HG03175 (cell line): ENCODE results near the gene PKP4.
"Not testable (repeated sequence)": the region's sequence is repeated elsewhere in the genome, so short reads cannot be mapped to it uniquely, and the experiment has no call there.

Experiments used
- ATAC-seq: cut with Tn5 transposase; IDR thresholded peaks from one replicate; pipeline ENCODE4 v1.9.1; 2021; ENCODE audit warnings: mild to moderate bottlenecking, moderate library complexity; ENCODE audit not compliant: unreplicated experiment

PKP4 gene

DNA sequence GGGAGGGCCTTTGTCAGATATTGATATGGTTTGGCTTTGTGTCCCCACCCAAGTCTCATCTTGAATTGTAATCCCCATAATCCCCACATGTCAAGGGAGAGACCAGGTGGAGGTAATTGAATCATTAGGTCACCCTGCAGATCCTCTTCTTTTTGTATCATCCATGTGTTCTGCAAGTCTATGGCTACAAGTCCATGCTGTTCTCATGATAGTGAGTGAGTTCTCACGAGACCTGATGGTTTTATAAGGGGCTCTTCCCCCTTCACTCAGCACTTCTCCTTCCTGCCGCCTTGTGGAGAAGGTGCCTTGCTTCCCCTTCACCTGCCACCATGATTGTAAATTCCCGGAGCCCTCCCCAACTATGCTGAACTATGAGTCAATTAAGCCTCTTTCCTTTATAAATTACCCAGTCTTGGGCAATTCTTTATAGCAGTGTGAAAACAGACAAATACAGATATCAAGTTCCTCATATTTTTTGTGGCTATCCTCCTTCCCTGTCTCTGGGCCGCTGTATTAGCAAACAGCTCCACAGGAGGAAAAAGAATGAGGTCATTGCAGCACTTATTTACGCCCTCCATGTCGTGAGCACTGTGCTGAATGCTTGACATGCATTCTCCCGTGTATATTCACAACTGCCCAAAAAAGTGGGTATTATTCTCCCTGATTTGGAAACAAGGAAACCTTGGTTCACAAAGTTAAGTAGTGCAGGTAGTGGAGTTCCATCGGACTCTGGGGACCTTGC, 248.1 kb downstream of the PKP4 start:
- ATAC-seq: not testable (repeated sequence)

DNA sequence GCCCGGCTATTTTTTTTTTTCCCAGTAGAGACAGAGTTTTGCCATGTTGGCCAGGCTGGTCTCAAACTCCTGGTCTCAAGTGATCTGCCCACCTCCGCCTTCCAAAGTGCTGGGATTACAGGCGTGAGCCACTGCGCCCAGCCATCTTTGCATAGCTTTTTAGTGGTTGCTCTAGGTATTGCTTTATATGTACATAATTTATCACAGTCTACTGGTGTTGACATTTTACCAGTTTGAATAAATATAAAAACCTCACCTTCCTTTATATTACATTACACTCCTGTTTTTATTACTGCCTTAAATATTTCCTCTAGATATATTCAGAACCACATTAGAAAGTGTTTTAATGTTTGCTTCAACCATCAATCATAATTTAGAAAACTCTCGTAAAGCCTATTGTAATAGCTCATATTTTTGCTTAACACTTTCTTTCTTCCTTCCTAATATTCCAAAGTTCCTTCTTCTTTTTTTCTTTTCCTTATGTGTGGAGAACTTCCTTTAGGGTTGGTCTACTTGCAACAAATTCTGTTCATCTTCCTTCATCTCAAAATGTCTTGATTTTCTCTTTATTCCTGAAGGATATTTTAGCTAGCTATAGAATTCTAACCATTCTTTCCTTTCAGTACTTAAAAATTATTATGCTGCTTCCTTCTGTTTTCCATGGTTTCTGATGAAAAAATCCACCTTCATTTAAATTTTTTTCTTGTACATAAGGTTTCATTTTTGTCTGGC, 256.2 kb downstream of the PKP4 start:
- no peak for ATAC-seq

DNA sequence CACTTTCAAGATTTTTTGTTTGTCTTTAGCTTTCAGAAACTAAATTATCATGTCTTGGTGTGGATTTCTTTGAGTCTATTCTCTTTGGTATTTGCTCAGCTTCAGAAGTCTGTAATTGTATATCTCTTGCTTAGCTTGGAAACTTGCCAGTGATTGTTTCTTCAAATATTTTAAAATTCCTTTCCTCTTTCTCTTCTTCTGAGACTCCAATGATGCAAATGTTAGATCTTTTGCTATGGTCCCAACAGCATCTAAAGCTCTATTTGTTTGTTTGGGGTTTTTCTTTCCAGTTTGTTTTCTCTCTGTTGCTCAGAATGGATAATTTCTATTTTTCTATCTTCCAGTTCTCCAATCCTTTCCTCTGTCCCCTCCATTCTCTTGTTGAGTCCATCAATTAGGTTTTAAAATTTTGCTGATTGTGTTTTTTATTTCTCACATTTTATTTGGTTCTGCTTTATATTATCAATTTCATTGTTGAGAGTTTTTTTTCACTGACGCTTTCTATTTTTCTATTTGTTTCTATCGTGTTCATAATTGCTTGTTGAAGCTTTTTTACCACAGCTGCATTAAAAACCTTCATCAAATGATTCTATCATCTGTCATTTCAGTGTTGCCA, 256.9 kb downstream of the PKP4 start:
- no peak for ATAC-seq

DNA sequence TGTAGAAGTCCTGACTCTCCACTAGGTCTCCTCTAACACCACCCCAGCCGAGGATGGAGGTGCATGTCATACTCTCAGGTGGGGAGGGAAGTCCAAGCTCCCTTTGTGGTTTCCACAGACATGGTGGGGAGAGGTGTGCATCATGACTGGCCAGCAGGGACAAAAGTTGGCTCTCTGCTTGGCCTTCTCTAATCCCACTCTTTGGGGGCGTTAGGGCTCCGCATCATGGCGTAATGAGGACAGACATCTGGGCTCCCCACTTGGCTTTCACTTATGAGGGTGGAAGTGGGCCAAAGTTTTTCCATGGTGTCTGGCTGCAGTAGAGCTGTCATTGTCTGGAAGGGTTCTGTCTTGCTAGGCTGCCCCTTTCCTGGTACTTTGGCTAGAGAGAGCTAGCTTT, 257.7 kb downstream of the PKP4 start:
- ATAC-seq: no peak

DNA sequence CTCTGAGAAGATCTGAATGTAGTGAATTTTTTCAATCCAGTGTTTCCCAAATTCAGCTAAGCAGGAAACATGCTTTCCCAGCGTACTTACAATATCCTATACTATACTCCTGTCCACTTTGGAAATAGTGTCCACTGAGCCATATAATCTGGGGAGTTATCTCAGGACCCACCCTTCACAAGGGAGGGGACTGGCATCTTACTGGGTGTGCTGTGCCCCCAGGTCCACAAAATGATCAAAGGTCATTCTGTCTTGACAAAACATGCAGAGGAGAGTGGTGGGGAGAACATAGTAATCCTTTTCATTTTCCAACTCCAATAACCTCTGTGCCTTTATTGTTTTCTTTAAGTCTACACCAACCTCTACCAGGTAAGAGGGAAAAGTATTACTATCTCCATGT, 258.6 kb downstream of the PKP4 start:
- ATAC-seq: no peak

DNA sequence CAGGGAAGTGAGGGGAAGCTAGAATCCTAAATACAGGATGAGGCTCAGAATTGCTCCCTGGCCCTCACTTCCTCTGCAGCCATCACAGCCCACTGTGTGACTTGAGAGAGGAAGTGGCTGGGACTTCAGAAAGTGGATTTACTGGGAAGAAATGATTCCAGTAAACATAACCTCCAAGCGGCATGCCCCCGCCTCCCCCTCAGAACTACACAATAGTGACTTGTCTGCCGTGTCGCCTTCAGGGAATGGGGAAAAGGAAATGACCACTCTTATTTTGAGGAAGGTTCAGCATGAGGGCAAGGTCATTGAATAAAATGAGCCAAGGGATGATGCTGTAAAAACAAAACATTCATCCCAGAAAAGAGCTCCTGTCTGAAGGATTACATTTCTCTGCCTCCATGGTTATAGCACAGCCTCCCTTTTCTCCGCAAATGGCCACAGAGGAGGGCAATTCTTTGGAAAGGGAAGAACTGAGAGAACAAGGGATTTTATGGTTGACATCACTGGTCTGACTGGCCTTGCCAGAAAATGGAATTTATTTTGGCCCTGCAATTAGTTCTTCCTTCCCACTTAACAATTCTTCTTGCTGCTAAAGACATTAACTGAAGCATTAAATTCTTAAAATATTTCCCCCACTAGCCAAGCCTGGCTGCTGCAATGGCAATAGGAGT, 259.5 kb downstream of the PKP4 start:
- ATAC-seq: no peak

DNA sequence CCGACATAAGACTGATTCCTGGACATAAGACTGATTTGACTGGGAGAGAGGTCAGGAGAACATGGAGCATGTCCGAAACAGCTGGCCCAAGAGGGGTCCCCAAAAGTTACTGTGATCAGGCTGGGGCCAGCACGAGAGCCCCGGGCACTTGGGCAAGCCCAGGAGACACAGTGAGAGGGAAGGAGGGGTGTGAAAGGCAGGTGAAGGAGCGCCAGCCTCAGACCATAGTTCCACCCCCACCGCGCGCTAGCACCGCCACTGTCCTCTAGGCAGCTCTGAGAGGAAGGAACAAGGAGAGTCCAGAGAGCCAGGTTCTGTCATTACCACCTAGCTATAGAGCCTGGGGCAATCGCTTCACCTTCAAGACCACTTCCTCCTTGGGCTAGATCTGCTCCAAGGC, 260.2 kb downstream of the PKP4 start:
- ATAC-seq: no peak

DNA sequence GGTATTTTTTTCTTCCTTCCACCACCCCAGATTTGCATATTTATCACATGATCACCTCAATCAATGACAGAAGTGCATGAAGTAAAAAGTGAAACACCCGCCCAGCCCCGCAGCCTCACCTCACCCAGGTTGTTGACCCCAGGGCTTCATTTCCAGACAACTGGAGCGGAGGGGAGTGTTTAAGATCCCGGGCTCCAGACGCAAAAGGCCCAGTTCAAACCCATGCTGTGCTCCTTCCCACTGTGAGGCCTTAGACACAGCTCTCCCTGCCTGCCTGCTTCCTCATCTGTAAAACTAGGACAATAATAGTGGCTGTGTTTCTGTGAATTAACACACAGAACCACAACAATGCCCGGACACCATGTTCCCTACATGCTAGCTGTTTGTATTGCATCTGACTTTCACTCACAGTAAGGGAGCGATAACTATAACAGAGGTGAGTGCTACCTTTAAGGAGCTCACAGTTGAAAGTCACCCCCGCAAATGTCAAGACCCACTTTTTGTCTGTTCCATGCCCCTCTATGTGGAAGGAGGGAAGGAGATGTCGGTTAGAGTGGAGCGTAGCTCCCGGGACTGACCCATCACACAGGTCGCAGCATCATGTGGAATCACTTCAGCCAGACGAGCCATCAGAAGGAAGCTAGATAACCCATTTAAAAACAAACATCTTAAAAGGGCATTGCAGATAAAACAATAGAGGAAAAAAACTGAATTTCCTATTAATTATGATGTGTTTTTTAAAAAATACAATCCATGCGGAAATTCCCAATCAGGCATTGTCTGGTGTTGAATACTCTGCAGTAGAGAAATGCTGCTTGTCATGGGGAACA, 260.8 kb downstream of the PKP4 start:
- no peak for ATAC-seq

DNA sequence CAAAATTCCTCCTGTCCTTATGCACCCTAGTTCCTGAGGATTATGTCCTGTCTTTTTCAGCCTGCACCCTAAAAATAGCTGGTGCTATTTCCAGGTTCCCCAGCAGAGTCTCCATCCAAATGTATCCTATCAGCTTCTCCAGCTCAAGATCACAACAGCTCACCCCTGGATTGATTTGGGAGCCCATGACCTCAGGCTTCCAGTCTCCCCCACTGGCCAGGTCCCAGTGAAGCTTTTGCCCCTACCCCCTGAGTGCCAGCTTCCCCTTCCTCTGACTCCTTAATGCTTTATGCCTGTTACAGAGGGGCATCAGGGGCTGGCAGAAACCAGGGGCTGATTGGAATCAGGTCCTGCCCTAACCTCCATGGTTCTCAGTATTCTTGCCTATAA, 261.4 kb downstream of the PKP4 start:
- no peak for ATAC-seq

DNA sequence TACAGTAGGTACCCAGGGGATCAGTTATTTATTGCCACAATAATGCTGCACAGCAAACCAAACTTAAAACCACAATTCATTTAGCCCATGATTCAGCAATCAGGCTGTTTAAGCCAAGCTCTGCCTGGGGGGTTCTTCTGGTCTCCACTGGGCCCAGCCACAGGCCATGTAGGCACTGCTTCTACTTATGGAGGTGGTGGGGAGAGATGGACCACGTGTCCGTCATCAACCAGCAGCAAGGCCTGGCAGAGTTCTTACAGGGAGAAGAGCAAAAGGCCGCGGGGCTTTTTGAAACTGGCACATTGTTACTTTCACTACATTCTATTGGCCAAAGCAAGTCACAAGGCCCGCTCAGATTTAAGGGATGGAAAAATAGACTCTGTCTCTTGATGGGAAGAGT, 262.1 kb downstream of the PKP4 start:
- ATAC-seq: no peak

DNA sequence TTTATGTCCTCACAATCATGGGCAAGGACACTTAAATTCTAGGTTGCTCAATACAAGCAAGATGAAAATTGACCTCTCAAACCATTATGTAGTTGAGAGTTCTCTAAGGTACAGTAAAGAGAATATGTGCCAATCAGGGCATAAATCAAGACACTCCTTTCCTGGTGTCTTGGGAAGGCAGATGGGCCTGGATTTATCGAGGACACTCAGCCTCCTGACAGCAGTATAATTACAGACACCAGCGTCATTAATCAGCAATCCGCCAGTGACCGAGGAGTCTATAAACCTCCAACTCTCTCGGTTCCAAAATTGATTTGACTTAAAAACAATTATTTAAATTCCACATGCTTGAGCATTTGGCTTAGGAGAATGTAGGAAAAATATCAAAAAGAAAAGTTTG, 262.7 kb downstream of the PKP4 start:
- ATAC-seq: no peak

DNA sequence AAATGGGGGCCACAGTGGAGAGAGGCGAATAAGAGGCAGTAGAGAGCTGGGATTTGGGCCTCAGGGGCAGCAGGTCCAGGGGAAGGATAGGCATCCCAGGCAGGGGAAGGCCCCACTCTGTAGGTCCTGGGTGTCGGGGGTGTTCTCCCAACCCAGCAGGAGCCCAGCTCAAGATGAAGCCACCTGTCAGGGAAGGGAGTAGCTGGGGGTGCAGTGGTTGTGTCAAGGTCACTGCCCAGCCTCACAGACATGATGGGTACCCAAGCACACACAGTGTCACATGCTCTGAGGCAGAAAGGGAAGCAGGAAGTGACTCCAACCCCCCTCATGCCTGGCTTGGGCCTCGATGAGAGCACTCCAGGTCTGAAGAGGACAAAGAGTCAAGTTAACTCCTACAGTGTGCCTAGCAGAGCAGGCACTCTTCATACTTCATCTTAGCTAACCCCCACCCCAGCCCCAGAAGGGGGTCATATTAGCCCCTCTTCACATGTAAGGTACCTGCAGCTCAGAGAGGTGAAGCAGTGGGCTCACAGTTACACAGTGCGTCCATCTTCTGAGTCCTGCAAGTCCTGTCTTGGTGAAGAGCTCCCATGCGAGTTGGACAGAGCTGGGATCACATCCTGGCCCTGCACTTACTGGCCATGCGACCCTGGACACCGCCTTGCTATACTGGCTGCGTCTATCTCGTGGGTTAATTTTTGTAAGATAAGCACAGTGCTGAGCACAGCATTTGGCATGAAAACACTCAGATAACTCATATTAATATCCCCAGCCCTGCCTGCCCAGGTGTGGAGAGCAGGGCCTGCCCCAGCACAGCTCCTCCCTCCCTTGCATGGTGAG, 265.7 kb downstream of the PKP4 start:
- no peak for ATAC-seq

DNA sequence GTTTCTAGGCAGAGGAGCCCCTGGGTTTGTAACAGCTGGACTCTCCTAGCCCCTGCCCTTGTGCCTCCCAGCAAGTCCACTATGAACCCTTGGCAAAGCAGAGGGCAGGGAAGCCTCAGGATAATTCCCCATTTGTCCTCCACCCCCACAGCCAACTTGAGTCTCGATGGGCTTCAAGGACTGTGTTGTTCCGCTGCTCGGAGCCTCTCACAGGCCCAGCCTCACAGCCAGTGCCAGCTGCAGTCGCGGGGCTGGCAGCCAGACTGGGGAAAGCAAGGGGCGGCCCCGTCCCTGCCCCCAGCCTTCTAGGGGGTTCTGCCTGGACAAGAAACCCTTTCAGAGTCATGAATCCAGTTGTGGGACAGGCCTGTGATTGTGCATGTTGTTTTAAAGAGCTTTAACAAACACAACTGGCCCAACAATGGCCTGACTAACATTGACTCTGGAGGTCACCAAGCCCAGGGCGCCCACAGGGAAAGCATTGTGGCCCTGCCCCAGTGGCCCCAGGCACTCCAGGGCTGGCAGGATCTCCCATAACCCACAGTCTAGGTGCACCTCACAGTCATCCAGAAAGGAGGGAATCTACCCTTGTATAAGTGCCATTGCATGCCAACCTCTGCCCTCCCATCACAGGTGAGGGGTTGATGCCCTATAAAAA, 266.6 kb downstream of the PKP4 start:
- no peak for ATAC-seq

DNA sequence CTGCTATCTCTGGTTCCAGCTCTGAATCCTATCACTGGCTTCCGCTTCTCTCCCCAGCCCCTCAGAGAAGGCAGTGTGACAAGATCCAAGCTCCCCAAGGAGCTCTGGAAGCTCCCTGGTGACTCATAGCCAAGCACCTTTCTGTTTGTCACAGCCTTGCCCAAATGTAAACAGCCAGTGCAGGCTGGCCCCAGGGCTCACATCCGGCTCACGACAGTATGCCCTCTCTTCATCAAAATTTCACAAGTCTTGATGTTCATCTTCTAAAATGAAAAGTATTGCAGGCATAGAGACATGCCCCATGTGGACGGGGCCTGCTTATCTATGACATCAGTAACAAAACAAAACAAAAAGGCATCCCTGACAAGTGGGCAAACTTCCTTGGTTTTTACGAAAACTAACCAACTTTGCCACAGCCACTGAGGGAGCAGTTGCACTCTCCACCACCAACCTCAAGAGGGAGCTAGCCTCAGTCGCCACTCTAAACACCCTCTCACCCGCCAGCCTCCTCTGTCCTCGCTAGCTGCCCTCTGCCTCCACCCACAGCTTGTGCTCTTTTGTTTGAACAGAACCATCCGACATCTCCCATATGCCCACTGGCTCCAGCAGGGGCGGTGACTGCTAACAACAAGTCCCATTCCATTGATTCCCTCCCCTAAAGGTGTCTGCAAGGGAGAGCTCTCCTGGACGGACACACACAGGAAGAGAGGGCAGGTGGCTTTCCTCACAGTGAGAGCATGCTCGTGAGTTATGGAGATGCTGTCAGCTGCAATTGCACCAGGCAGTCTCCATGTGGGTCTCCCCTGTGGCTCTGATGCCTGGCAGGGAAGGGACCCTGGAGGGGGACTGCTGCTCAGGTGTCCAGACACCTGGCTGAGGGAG, 267.4 kb downstream of the PKP4 start:
- no peak for ATAC-seq

DNA sequence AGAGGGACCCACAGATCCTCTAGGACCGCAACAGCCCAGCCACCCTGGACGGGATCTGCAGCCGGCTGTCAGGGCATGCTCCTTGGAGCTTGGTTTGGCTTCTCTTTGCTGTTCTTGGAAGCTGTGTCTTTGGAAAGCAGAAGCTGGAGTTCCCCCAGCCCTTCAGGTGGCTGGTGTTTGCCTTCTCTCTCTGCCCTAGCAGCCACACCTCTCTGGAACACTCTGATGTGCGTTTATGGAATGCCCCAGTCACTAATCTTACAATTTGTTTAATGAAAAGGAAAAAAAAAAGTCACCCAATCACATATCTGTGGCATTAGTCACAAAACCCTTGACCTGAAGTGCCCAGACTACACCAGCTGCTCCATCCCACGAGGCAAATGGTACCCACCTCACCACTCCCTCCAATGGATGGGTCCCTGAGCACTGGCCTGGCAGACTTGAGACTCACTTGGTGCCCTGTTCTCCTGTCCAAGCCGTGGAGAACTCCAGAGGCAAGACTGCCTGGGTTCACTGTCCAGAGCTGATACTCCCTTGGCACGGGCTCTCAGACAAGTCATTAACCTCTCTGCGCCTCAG, 268.1 kb downstream of the PKP4 start:
- no peak for ATAC-seq

DNA sequence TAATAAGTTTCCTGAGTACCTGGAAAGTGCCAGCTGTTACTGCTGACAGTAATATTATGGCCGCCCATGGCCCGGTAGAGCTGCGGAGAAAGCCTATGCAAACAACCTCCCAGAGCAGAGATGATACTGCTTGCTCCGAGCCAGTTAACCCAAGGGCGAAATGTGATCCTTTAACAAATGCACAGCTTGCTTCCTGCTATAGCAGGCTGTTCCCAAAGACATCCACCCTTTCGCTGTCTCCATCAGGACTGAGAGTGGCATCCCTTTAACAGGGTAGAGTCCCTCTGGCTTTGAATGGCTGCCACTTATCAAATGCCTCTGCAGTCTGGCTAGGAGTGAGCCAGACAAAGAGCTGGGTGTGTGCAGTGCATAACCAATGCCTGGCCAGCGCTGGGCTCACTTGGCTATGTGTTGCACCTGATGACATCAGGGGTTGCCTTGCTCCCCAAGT, 268.7 kb downstream of the PKP4 start:
- ATAC-seq: no peak

DNA sequence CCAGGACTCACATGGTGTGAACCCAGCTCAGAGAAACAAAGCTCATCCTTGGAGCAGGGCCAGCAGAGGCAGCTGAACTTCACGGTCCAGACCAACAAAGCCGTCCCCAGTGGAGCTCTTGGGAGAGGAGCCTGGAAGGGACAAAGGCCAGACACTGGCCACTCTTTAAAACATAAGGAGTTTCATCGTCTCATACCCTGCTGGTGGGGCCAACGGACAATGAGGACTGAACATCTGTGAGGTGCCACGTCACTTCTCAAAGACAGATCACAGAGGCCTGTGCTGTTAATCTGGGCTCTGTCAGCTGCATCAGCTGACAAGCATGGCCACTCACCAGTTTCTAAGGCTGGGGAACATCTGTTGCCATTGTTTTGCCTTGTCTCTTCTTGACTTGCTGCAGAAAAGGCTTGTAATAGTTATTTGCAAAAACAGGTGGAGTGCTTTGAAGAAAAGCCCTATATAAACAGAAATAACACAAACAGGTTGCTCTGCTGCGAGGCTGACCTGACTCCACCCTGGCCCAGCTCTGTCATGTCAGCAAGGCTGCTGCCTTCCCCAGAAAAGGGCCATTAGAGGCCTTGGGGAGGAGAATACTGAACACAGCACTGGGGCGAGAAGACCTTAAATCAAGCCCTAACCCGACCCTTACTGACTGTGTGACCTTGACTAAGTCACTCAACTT, 270.3 kb downstream of the PKP4 start:
- no peak for ATAC-seq
